Measurements from ENCODE around the gene PPP4C. TPM values are rescaled to one million over a fixed set of nuclear protein-coding genes. Genes with fewer than 3 reads are reported as not detected.

Gene PPP4C
- total RNA-seq, result 68.9 TPM
- long read RNA-seq, transcript PPP4C-201 (9 exons, 1,407 nt), result major isoform, 168 of 256 reads
- long read RNA-seq, transcript PPP4C-214 (8 exons, 1,301 nt), result minor isoform, 5 of 256 reads
- long read RNA-seq, partial matches to known transcripts, result 9 of 256 reads
- long read RNA-seq, other reads (novel, unspliced or antisense), result 64 of 256 reads

DNA sequence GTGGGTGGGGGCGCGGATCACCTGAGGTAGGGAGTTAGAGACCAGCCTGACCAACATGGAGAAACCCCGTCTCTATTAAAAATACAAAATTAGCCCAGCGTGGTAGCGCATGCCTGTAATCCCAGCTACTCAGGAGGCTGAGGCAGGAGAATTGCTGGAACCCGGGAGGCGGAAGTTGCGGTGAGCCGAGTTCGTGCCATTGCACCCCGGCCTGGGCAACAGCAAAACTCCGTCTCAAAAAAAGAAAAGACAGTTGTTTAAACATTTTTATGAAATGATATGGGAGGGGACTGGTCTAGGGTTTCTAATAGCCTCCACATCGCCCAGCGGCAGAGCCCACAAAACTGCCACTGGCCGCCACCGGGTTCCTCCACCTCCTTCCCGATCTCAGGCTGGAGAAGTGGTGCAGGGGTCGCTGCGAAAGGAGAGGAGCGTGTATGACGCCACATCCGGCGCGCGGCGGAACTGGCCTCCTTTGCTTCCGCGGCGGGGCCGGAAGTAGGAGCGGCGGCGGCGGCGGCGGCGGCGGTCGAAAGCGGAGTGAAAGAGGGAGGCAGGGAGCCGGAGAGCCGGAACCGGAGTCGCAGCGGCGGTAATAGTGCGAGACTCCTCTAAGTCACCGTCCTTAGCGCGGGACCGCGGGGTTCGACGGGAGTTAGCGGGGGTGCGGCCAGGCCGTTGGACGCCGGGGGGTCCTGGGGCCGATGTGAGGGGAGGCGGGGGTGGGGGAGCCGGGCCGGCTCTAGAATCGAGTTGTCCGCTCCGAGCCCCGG, at the start of gene PPP4C:
PPP4C (plus strand) TSS at position 492 of the 773 bp plus-strand sequence. CDS start 384 bp downstream, outside the sequence.
- TF ChIP-seq, protein P1, sequence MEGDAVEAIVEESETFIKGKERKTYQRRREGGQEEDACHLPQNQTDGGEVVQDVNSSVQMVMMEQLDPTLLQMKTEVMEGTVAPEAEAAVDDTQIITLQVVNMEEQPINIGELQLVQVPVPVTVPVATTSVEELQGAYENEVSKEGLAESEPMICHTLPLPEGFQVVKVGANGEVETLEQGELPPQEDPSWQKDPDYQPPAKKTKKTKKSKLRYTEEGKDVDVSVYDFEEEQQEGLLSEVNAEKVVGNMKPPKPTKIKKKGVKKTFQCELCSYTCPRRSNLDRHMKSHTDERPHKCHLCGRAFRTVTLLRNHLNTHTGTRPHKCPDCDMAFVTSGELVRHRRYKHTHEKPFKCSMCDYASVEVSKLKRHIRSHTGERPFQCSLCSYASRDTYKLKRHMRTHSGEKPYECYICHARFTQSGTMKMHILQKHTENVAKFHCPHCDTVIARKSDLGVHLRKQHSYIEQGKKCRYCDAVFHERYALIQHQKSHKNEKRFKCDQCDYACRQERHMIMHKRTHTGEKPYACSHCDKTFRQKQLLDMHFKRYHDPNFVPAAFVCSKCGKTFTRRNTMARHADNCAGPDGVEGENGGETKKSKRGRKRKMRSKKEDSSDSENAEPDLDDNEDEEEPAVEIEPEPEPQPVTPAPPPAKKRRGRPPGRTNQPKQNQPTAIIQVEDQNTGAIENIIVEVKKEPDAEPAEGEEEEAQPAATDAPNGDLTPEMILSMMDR (IDR thresholded peaks at IDR 0.05), result peak; percentile 13
- Histone ChIP-seq H3K9me3 (no peaks in the 10 kb centered on the region), H3K4me1 (peaks cover 31% of the 10 kb centered on the region), H3K27me3 (ENCODE audit: low read depth) (no peaks in the 10 kb centered on the region), H3K4me3 (peak within 1 kb of the TSS; percentile 94), H3K36me3 (peaks cover 58% of the 10 kb centered on the region), H3K27ac (peak within 1 kb of the TSS; percentile 90)
- DNase-seq (peak; percentile 95), ATAC-seq (peak; percentile 95 to 97)
- intact Hi-C loops (cut with DNase I), result no loop called here

DNA sequence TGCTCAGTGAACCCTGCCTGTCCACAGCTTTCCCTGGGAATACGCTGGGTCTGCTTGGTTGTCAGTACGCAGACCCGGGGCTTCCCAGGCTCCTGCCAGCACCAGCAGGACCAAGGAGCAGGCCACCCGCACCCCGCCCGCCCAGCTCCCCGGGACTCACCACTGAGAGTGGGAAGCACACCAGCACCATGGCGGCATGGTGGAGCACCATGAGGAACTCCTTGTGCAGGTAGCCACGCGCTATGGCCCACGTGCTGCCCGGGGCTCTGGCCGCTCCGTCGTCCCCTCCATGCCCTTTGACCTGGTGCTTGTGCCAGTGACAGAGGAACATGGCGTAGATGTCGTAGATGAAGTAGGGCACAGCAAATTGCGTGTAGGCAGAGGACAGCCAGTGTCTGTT, 49.3 kb upstream of the PPP4C start:
- no peak for DNase-seq
- peaks cover 51% of the 10 kb centered on the region for H3K27me3 ChIP-seq (ENCODE audit: low read depth)
- intact Hi-C loops (cut with DNase I), result no loop called here
- H3K36me3 ChIP-seq, result no peaks in the 10 kb centered on the region
- ATAC-seq, result no peak
- TF ChIP-seq, protein P1 (IDR thresholded peaks at IDR 0.05), result no peak
- no peak overlapping the region for H3K4me3 ChIP-seq
- no peak overlapping the region for H3K27ac ChIP-seq
- no peaks in the 10 kb centered on the region for H3K9me3 ChIP-seq
- peaks cover 12% of the 10 kb centered on the region for H3K4me1 ChIP-seq

DNA sequence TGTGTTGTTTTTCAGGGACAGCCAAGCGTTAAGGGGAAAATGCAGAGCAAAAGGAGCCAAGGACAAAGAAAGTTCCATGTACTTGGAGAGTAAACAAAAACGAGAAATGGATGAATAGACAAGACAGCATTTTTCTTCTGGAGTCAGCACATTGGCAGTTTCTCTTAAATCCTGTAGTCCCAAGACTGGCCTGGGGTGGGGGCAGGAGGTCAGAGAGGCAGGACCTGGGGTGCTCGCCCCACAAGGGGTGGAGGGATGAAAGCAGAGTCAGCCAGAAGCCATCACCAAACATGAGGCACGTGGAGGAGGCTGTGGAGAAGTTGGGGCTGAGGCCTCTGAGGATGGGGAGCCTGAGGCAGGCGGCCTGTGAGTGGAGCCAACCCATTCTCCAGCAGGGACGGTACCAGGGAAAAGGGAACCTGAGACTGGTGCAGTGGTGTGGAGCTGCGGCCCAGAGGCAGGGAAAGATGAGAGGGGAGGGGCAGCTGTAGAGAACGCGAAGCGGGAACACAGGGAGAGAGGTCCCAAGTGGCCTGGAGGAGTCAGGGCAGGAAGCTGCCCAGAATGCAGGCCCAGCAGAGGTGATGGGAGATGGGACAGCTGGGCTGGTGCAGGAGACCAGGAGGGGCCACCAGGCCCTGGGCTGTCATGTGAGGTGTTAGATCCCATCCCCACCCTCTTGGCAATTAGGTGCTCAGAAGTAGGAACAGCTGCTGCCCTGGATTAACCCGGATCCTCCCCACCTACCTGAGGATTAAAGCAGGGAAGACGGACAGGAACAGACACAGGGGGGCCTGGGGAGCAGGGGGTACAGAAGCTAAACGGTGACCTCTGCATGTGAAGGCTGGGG, 48.0 kb upstream of the PPP4C start:
- no peak for DNase-seq
- intact Hi-C loops (cut with DNase I), result no loop called here
- TF ChIP-seq, protein P1 (IDR thresholded peaks at IDR 0.05), result no peak
- no peaks in the 10 kb centered on the region for H3K36me3 ChIP-seq
- H3K9me3 ChIP-seq, result no peaks in the 10 kb centered on the region
- H3K4me3 ChIP-seq, result no peak overlapping the region
- H3K4me1 ChIP-seq, result peaks cover 9% of the 10 kb centered on the region
- H3K27ac ChIP-seq, result no peak overlapping the region
- no peak for ATAC-seq
- peaks cover 64% of the 10 kb centered on the region for H3K27me3 ChIP-seq (ENCODE audit: low read depth)

DNA sequence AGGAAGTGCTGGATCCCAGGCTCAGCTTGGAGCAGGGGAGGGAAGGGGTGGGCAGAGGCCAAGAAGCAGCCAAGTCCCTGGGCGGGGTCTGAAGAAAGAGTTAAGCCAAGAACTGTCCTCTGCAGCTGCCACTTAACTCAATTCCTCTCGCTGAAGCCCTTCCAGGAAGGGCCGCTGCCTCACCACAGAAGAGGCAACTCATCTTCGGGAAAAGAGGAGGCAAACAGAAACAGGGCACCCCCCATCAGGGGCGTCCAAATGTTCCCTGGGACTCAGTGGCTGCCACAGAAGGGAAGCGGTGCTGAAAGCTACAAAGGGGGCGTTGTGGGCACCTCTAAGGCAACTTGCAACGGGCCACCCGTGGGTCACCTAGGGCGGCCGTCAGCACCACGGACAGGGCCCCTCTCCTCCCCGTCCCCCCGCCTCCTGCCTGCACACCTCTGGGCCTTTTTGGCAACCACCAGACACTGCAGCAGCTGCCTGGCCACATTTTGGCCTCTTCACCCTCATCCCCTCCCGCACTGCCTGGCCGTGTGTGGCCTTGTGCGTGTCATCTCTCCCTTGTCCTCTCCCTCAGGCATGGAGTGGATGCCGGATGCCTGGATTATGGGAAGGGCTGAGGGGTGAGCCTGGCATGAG, 47.2 kb upstream of the PPP4C start:
- peak; percentile 5 to 33 for ATAC-seq
- no peaks in the 10 kb centered on the region for H3K36me3 ChIP-seq
- intact Hi-C loops (cut with DNase I), result no loop called here
- H3K27ac ChIP-seq, result no peak overlapping the region
- H3K4me1 ChIP-seq, result peaks cover 9% of the 10 kb centered on the region
- TF ChIP-seq, protein P1 (IDR thresholded peaks at IDR 0.05), result no peak
- H3K27me3 ChIP-seq (ENCODE audit: low read depth), result peaks cover 72% of the 10 kb centered on the region
- DNase-seq, result no peak
- H3K9me3 ChIP-seq, result no peaks in the 10 kb centered on the region
- H3K4me3 ChIP-seq, result no peak overlapping the region
